ENCODE measurements around the gene KISS1. TPM values are rescaled to one million over a fixed set of nuclear protein-coding genes. Genes with fewer than 3 reads are reported as not detected.

KISS1 gene
- total RNA-seq, 2 experiments from 2014 or later, result not detected

- Mint-ChIP-seq H3K36me3 (no peaks in the 10 kb centered on the region), H3K4me1 (peaks cover 16% of the 10 kb centered on the region), H3K9me3 (no peaks in the 10 kb centered on the region), H3K27me3 (peaks cover 61% of the 10 kb centered on the region), H3K4me3 (peak overlapping the region; percentile 6), H3K27ac (no peak overlapping the region)
- peak; percentile 37 for DNase-seq
Observed at GRCh38 chr1:204188959-204189639, 7.2 kb downstream of the KISS1 start.

GRCh38 chr1:204186597-204186996 is 9.7 kb downstream of the KISS1 start:
- DNase-seq, result no peak
- Mint-ChIP-seq H3K27me3 (peaks cover 56% of the 10 kb centered on the region), H3K27ac (no peak overlapping the region), H3K4me3 (no peak overlapping the region), H3K36me3 (no peaks in the 10 kb centered on the region), H3K4me1 (peaks cover 16% of the 10 kb centered on the region), H3K9me3 (no peaks in the 10 kb centered on the region)

- H3K36me3 Mint-ChIP-seq, result no peaks in the 10 kb centered on the region
- no peak overlapping the region for H3K4me3 Mint-ChIP-seq
- no peaks in the 10 kb centered on the region for H3K9me3 Mint-ChIP-seq
- H3K27ac Mint-ChIP-seq, result no peak overlapping the region
- peaks cover 8% of the 10 kb centered on the region for H3K27me3 Mint-ChIP-seq
- no peaks in the 10 kb centered on the region for H3K4me1 Mint-ChIP-seq
- no peak for DNase-seq
Observed at GRCh38 chr1:204181116-204181515, 15.2 kb downstream of the KISS1 start.

- Mint-ChIP-seq H3K4me3 (no peak overlapping the region), H3K4me1 (no peaks in the 10 kb centered on the region), H3K9me3 (no peaks in the 10 kb centered on the region), H3K27me3 (peaks cover 4% of the 10 kb centered on the region), H3K36me3 (no peaks in the 10 kb centered on the region), H3K27ac (no peak overlapping the region)
- DNase-seq, result no peak
Observed at GRCh38 chr1:204180133-204180532, 16.2 kb downstream of the KISS1 start.

GRCh38 chr1:204178487-204179281 is 17.6 kb downstream of the KISS1 start:
- Mint-ChIP-seq H3K27ac (no peak overlapping the region), H3K4me3 (no peak overlapping the region)

GRCh38 chr1:204177133-204177532 is 19.2 kb downstream of the KISS1 start:
- Mint-ChIP-seq H3K36me3 (no peaks in the 10 kb centered on the region), H3K27ac (no peak overlapping the region), H3K27me3 (no peaks in the 10 kb centered on the region), H3K4me1 (no peaks in the 10 kb centered on the region), H3K9me3 (peaks cover 6% of the 10 kb centered on the region), H3K4me3 (no peak overlapping the region)
- DNase-seq, result no peak

More at GRCh38 chr1:204178487-204179281, 17.6 kb downstream of the KISS1 start:
- Mint-ChIP-seq H3K27me3 (no peaks in the 10 kb centered on the region), H3K4me1 (no peaks in the 10 kb centered on the region), H3K9me3 (no peaks in the 10 kb centered on the region), H3K36me3 (no peaks in the 10 kb centered on the region)
- no peak for DNase-seq

- Mint-ChIP-seq H3K27me3 (no peaks in the 10 kb centered on the region), H3K4me1 (no peaks in the 10 kb centered on the region), H3K4me3 (no peak overlapping the region), H3K36me3 (no peaks in the 10 kb centered on the region), H3K9me3 (peaks cover 13% of the 10 kb centered on the region), H3K27ac (no peak overlapping the region)
- DNase-seq, result no peak
Observed at GRCh38 chr1:204176049-204176448, 20.2 kb downstream of the KISS1 start.

- peaks cover 21% of the 10 kb centered on the region for H3K9me3 Mint-ChIP-seq
- no peaks in the 10 kb centered on the region for H3K4me1 Mint-ChIP-seq
- H3K27ac Mint-ChIP-seq, result no peak overlapping the region
- no peaks in the 10 kb centered on the region for H3K36me3 Mint-ChIP-seq
- H3K4me3 Mint-ChIP-seq, result no peak overlapping the region
- H3K27me3 Mint-ChIP-seq, result no peaks in the 10 kb centered on the region
- DNase-seq, result no peak
Observed at GRCh38 chr1:204174958-204175357, 21.3 kb downstream of the KISS1 start.

GRCh38 chr1:204172404-204173029 is 23.8 kb downstream of the KISS1 start:
- H3K9me3 Mint-ChIP-seq, result peaks cover 30% of the 10 kb centered on the region
- no peak overlapping the region for H3K4me3 Mint-ChIP-seq
- no peaks in the 10 kb centered on the region for H3K36me3 Mint-ChIP-seq
- no peaks in the 10 kb centered on the region for H3K4me1 Mint-ChIP-seq
- no peaks in the 10 kb centered on the region for H3K27me3 Mint-ChIP-seq
- no peak overlapping the region for H3K27ac Mint-ChIP-seq
- DNase-seq, result no peak

GRCh38 chr1:204171751-204172178 is 24.5 kb downstream of the KISS1 start:
- Mint-ChIP-seq H3K4me3 (no peak overlapping the region), H3K27ac (no peak overlapping the region), H3K27me3 (no peaks in the 10 kb centered on the region), H3K9me3 (peaks cover 32% of the 10 kb centered on the region), H3K4me1 (no peaks in the 10 kb centered on the region), H3K36me3 (no peaks in the 10 kb centered on the region)
- DNase-seq, result no peak

- H3K36me3 Mint-ChIP-seq, result no peaks in the 10 kb centered on the region
- DNase-seq, result no peak
- H3K4me3 Mint-ChIP-seq, result no peak overlapping the region
- no peak overlapping the region for H3K27ac Mint-ChIP-seq
- H3K9me3 Mint-ChIP-seq, result peaks cover 32% of the 10 kb centered on the region
- H3K4me1 Mint-ChIP-seq, result no peaks in the 10 kb centered on the region
- no peaks in the 10 kb centered on the region for H3K27me3 Mint-ChIP-seq
Observed at GRCh38 chr1:204170494-204171155, 25.7 kb downstream of the KISS1 start.

- no peaks in the 10 kb centered on the region for H3K36me3 Mint-ChIP-seq
- peaks cover 6% of the 10 kb centered on the region for H3K27me3 Mint-ChIP-seq
- no peak for DNase-seq
- peaks cover 32% of the 10 kb centered on the region for H3K9me3 Mint-ChIP-seq
- H3K4me1 Mint-ChIP-seq, result no peaks in the 10 kb centered on the region
- H3K27ac Mint-ChIP-seq, result no peak overlapping the region
- no peak overlapping the region for H3K4me3 Mint-ChIP-seq
Observed at GRCh38 chr1:204169858-204170257, 26.4 kb downstream of the KISS1 start.

GRCh38 chr1:204167730-204168129 is 28.6 kb downstream of the KISS1 start:
- Mint-ChIP-seq H3K4me1 (no peaks in the 10 kb centered on the region), H3K27ac (no peak overlapping the region), H3K4me3 (no peak overlapping the region), H3K27me3 (peaks cover 7% of the 10 kb centered on the region), H3K36me3 (no peaks in the 10 kb centered on the region), H3K9me3 (peaks cover 30% of the 10 kb centered on the region)
- no peak for DNase-seq

GRCh38 chr1:204166219-204166618 is 30.1 kb downstream of the KISS1 start, which contains the start of gene REN:
REN (minus strand) TSS chr1:204166337; CDS start chr1:204166293, 44 bp downstream.
- no peak for DNase-seq
- H3K4me1 Mint-ChIP-seq, result peaks cover 2% of the 10 kb centered on the region
- peaks cover 20% of the 10 kb centered on the region for H3K9me3 Mint-ChIP-seq
- no peak within 1 kb of the TSS for H3K27ac Mint-ChIP-seq
- no peak within 1 kb of the TSS for H3K4me3 Mint-ChIP-seq
- no peaks in the 10 kb centered on the region for H3K36me3 Mint-ChIP-seq
- peaks cover 10% of the 10 kb centered on the region for H3K27me3 Mint-ChIP-seq

Data from activated naive CD8-positive, alpha-beta T cell treated with anti-CD3 and anti-CD28 coated beads for 36 hours (primary cell).